ENCODE results near the gene PDE9A.

DNA sequence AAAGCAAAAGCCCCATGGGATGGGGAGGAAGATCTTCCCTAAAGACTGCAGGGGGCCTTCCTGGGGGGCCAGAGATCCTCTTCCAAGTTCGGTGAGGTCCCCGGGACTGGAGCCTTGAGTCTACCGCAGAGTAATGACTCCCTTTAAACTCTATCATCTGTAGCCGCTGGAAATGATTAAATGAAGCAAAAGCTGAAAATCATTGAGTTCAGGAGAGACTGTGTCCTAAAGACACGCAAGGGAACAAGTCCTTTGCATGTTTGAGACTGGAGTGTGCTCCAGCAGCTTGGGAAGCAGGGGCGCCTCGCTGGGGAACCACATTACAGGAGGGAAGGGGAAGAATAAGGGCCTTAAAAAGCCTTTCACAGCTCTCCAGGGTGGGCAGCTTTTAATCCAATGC, 155.8 kb downstream of the PDE9A start:
- TF ChIP-seq POLR2A (IDR thresholded peaks at IDR 0.05; ENCODE audit: low read depth, low read length) (no peak), TAF1 (IDR thresholded peaks at IDR 0.05; ENCODE audit: low read depth, low read length) (no peak), POLR2AphosphoS5 (IDR thresholded peaks at IDR 0.05; ENCODE audit: low read depth, low read length) (no peak), PAX5 (IDR thresholded peaks at IDR 0.05; ENCODE audit: insufficient read depth, low read length, severe bottlenecking) (no peak), POU2F2 (IDR thresholded peaks at IDR 0.05; ENCODE audit: low read depth, low read length) (no peak)
